Large intestine (tissue), 12 donors: ENCODE measurements around the gene MXRA7. TPM values are rescaled to one million over a fixed set of nuclear protein-coding genes. Genes with fewer than 3 reads are reported as not detected.

Experiments
- DNase-seq, 2 donors: peaks; one replicate each; pipeline versions ENCODE4 v3.0.0 to v3.0.0-alpha.2; 2013
- H3K27ac ChIP-seq: one replicate; pipeline ENCODE4 v1.5.1; 2013; ENCODE audit warnings: low read length
- H3K27me3 ChIP-seq: 2 replicates; pipeline ENCODE4 v1.6.1; 2013; ENCODE audit warnings: low read length; ENCODE audit not compliant: control insufficient read depth, insufficient read depth
- H3K36me3 ChIP-seq: 2 replicates; pipeline ENCODE4 v1.6.1; 2013; ENCODE audit warnings: low read length; ENCODE audit not compliant: control insufficient read depth, insufficient read depth
- H3K4me1 ChIP-seq: one replicate; pipeline ENCODE4 v1.6.1; 2013; ENCODE audit warnings: low read length; ENCODE audit not compliant: control insufficient read depth, insufficient read depth
- H3K4me3 ChIP-seq: one replicate; pipeline ENCODE4 v1.5.1; 2013; ENCODE audit warnings: low read length
- H3K9me3 ChIP-seq: one replicate; pipeline ENCODE4 v1.6.1; 2013; ENCODE audit warnings: mild to moderate bottlenecking, low read depth, low read length, moderate library complexity; ENCODE audit not compliant: control insufficient read depth
- WGBS: methylation state at CpG from one replicate; pipeline ENCODE4 v1.1.5; 2013; ENCODE audit warnings: low lambda C conversion rate; ENCODE audit not compliant: insufficient coverage; 5-methylcytosine and 5-hydroxymethylcytosine counted together
- long read RNA-seq, 11 donors: transcript quantifications; one replicate each; lab custom pipeline, GENCODE V29; 2026
- polyA plus RNA-seq: library from polyadenylated mRNA; unstranded; fragments of 120-200 nt; gene quantifications from one replicate; pipeline ENCODE4 v1.2.1, GENCODE V29; 2013

Gene MXRA7, protein sequence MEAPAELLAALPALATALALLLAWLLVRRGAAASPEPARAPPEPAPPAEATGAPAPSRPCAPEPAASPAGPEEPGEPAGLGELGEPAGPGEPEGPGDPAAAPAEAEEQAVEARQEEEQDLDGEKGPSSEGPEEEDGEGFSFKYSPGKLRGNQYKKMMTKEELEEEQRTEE
- polyA plus RNA-seq, result 55.5 TPM
- long read RNA-seq, donor 1, full-length matches to known transcripts, result 14 of 14 reads
- long read RNA-seq, donor 1, partial matches to known transcripts, result 0 of 14 reads
- long read RNA-seq, donor 1, other reads (novel, unspliced or antisense), result 0 of 14 reads
- long read RNA-seq, donor 2, full-length matches to known transcripts, result 42 of 77 reads
- long read RNA-seq, donor 2, partial matches to known transcripts, result 35 of 77 reads
- long read RNA-seq, donor 2, other reads (novel, unspliced or antisense), result 0 of 77 reads
- long read RNA-seq, donor 3, result 0 reads
- long read RNA-seq, donor 4, partial matches to known transcripts, result 0 of 1 reads
- long read RNA-seq, donor 4, other reads (novel, unspliced or antisense), result 0 of 1 reads
- long read RNA-seq, donor 5, full-length matches to known transcripts, result 15 of 15 reads
- long read RNA-seq, donor 5, partial matches to known transcripts, result 0 of 15 reads
- long read RNA-seq, donor 5, other reads (novel, unspliced or antisense), result 0 of 15 reads
- long read RNA-seq, donor 6, full-length matches to known transcripts, result 27 of 27 reads
- long read RNA-seq, donor 6, partial matches to known transcripts, result 0 of 27 reads
- long read RNA-seq, donor 6, other reads (novel, unspliced or antisense), result 0 of 27 reads
- long read RNA-seq, donor 7, full-length matches to known transcripts, result 31 of 31 reads
- long read RNA-seq, donor 7, partial matches to known transcripts, result 0 of 31 reads
- long read RNA-seq, donor 7, other reads (novel, unspliced or antisense), result 0 of 31 reads
- long read RNA-seq, donor 8, full-length matches to known transcripts, result 18 of 18 reads
- long read RNA-seq, donor 8, partial matches to known transcripts, result 0 of 18 reads
- long read RNA-seq, donor 8, other reads (novel, unspliced or antisense), result 0 of 18 reads
- long read RNA-seq, donor 9, full-length matches to known transcripts, result 24 of 30 reads
- long read RNA-seq, donor 9, partial matches to known transcripts, result 6 of 30 reads
- long read RNA-seq, donor 9, other reads (novel, unspliced or antisense), result 0 of 30 reads
- long read RNA-seq, donor 10, full-length matches to known transcripts, result 22 of 22 reads
- long read RNA-seq, donor 10, partial matches to known transcripts, result 0 of 22 reads
- long read RNA-seq, donor 10, other reads (novel, unspliced or antisense), result 0 of 22 reads
- long read RNA-seq, donor 11, full-length matches to known transcripts, result 19 of 19 reads
- long read RNA-seq, donor 11, partial matches to known transcripts, result 0 of 19 reads
- long read RNA-seq, donor 11, other reads (novel, unspliced or antisense), result 0 of 19 reads

DNA sequence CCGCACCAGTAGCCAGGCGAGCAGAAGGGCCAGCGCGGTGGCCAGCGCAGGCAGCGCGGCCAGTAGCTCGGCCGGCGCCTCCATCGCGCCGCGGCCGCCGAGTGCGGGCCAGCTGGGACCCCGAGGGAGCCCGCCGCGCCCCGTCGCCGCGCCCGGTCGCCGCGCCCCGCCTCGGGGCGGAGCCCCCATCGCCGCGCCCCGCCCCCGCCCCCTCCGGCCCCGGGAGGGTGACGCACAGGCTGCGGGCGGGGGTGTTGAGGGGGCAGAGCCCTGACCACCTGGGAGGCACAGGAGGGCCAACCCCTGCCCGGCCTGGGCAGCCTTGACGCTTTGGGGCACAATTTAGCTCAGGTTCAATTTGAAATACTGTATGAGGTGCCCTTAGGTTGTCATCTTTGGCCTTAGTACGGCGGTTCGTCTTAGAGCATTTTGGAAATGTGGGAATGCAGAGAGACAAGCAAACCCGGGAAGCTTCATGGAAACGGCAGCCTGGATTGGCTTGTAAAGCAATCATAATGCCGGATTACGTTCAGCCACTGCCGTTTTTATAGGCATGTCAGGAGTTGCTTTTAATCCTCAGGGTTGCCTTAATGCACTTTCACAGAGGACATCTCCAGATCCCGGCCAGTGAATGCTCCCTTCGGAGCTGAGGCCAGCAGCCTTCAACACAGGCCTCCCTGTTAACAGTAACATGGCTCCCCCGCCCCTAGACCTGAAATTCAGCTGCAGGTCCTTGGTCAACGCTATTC is at the start of gene MXRA7:
TSS of gene MXRA7 (minus strand) at position 103 of the 749 bp plus-strand sequence. CDS start at position 84, 19 bp downstream.
- peaks cover 22% of the 10 kb centered on the region for H3K4me1 ChIP-seq
- H3K4me3 ChIP-seq, result peak within 1 kb of the TSS; percentile 53
- peaks cover 2% of the 10 kb centered on the region for H3K27me3 ChIP-seq
- DNase-seq, result peak; percentile 55 to 66
- no peaks in the 10 kb centered on the region for H3K9me3 ChIP-seq
- WGBS, result no CpG with 5 or more reads among the region's 56 CpGs
- peaks cover 21% of the 10 kb centered on the region for H3K36me3 ChIP-seq
- H3K27ac ChIP-seq, result peak within 1 kb of the TSS; percentile 60

DNA sequence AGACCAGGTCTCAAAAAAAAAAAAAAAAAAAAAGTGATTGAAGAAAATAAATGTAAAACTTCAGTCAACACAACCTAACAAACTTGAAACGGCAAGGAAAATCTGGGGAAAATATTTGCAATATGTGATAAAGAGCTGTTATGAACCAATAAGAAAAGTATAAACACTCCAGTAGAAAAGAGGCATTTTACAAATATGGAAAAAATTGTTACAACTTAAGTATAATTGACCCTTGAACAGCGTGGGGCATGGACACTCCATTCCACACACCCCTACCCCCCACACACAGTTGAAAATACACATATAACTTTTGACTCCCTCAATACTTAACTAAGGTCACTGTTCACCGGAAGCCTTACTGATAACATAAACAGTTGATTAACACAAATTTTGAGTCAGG is 47.8 kb upstream of the MXRA7 start:
- no peak for DNase-seq
- 100% methylated on average over 1 of the region's 3 CpGs for WGBS
- Histone ChIP-seq H3K36me3 (peaks cover 30% of the 10 kb centered on the region), H3K4me1 (no peaks in the 10 kb centered on the region), H3K27me3 (no peaks in the 10 kb centered on the region), H3K27ac (no peak overlapping the region), H3K9me3 (peaks cover 14% of the 10 kb centered on the region), H3K4me3 (no peak overlapping the region)

DNA sequence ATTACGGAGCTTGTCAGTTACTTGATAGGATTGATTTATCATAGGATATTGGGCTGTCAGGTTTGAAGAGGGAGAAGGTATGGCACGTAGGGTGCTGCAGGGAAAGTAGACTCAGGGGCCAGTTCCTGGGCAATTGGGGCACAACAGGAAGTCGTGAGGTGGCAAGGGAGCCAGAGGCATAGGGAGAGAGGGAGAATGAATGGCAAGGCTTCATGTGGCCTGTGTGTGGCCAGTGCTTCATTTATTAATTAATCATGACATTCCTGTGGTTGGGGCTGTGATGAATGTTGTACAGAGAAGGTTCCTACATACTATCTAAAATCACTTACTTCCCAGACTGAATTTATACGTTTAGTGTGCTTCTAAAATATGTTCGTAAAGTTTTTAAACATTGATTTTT is 46.5 kb upstream of the MXRA7 start:
- Histone ChIP-seq H3K4me1 (no peaks in the 10 kb centered on the region), H3K27me3 (no peaks in the 10 kb centered on the region), H3K4me3 (no peak overlapping the region), H3K36me3 (peaks cover 33% of the 10 kb centered on the region), H3K27ac (no peak overlapping the region), H3K9me3 (peaks cover 12% of the 10 kb centered on the region)
- WGBS, result no CpG with 5 or more reads among the region's 5 CpGs
- no peak for DNase-seq

DNA sequence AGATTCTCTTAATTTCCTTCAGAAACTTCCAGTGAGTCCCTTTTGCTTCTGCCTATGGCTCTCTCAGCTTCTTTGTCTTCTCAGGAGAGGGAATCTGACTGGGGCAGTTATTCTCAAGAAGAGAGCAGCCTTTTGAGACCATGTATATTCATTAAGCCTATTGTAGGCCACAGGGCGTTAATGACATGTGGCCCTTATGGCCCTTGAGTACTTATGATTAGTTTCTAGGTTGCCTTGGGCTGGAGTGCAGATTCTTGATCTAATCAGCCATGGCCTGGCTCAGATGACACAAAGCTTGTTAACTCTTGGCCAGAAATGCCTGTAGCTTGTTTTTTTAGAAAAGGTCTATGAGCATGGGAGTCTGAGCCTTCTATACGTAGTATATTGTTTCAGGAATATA is 44.5 kb upstream of the MXRA7 start:
- Histone ChIP-seq H3K4me3 (no peak overlapping the region), H3K36me3 (peaks cover 30% of the 10 kb centered on the region), H3K27me3 (no peaks in the 10 kb centered on the region), H3K4me1 (no peaks in the 10 kb centered on the region), H3K9me3 (peaks cover 3% of the 10 kb centered on the region), H3K27ac (no peak overlapping the region)
- no CpG with 5 or more reads among the region's 2 CpGs for WGBS
- no peak for DNase-seq

DNA sequence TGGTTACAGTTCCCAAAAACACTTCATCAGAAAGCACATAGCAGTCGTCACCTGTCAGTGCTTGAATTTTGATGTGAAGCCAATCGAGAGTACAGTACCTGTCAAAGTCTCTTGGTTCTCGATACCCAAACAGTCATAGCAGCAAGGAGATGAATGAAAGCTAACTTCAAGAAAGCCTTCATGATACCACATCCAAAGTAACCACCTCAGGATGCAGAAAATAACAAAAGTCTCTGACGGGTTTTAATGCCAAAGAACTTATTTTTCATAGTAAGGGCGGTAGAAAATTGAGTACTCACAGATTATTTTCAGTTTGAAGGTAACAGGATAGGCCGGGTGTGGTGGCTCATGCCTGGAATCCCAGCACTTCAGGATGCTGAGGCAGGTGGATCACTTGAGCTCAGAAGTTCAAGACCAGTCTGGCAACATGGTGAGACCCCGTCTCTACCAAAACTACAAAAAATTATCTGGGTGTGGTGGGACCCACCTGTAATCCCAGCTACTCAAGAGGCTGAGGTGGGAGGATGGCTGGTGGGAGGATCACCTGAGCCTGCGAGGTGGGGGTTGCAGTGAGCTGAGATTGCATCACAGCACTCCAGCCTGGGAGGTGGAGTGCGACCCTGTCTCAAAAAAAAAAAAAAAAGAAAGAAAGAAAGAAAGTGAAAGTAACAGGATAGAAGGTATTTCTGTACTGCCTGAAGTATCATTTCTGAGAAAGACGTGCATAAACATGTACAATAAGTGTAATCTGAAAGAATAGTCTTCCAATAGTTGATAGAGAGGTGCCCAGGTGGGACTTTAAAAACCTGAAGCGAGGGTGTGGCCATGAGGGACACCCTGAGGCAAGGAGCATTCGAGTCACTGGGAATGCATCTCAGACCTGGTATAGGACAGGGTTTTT is 42.5 kb upstream of the MXRA7 start:
- 100% methylated on average over 1 of the region's 12 CpGs for WGBS
- peaks cover 27% of the 10 kb centered on the region for H3K36me3 ChIP-seq
- no peak for DNase-seq
- no peaks in the 10 kb centered on the region for H3K27me3 ChIP-seq
- H3K27ac ChIP-seq, result no peak overlapping the region
- H3K4me1 ChIP-seq, result no peaks in the 10 kb centered on the region
- H3K4me3 ChIP-seq, result no peak overlapping the region
- peaks cover under 1% of the 10 kb centered on the region for H3K9me3 ChIP-seq

DNA sequence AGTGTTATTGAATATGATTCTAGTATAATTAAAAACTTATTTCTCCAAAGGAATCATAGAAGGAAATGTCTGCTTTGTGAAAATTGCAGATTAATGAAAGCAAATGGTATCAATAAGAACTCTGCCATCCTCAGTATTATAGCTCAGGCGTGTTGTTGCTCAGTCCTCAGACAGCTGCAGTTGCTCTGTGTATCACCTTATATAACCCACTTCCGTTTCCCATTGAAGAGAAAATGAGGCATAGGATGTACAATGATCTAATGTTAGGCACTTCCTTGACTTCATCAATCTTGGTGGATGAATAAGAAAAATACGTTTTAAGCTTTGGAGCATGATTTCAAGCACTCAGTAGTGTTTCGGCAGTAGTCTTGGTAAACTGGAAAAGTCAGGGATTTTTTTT is 41.2 kb upstream of the MXRA7 start:
- no peak overlapping the region for H3K27ac ChIP-seq
- no peaks in the 10 kb centered on the region for H3K9me3 ChIP-seq
- H3K36me3 ChIP-seq, result peaks cover 27% of the 10 kb centered on the region
- H3K4me1 ChIP-seq, result no peaks in the 10 kb centered on the region
- WGBS, result no CpG with 5 or more reads among the region's 4 CpGs
- DNase-seq, result no peak
- H3K27me3 ChIP-seq, result no peaks in the 10 kb centered on the region
- H3K4me3 ChIP-seq, result no peak overlapping the region

DNA sequence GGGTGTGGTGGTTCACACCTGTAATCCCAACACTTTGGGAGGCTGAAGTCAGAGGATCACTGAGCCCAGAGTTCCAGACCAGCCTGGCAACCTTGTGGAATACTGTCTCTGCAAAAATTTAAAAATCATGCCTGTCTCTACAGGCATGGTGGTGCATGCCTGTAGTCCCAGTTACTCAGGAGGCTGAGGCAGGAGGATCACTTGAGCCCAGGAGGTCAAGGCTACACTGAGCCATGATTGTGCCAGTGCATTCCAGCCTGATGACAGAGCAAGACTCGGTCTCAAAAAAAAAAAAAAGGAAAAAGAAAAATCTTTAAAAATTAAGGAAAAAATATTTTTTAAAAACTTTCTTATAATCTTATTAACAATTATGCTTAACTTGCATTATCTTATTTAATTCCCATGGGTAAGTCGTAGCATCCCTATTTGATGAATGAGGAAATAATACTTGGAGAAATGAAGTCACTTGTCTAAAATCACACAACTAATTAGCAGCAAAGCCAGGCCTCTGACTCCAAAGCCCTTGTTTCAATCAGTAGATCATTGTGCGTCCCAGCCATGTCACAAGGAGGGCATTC is 40.7 kb upstream of the MXRA7 start:
- WGBS, result 100% methylated on average over 1 of the region's 3 CpGs
- Histone ChIP-seq H3K36me3 (peaks cover 25% of the 10 kb centered on the region), H3K27ac (no peak overlapping the region), H3K27me3 (no peaks in the 10 kb centered on the region), H3K4me1 (no peaks in the 10 kb centered on the region), H3K9me3 (no peaks in the 10 kb centered on the region), H3K4me3 (no peak overlapping the region)
- no peak for DNase-seq

DNA sequence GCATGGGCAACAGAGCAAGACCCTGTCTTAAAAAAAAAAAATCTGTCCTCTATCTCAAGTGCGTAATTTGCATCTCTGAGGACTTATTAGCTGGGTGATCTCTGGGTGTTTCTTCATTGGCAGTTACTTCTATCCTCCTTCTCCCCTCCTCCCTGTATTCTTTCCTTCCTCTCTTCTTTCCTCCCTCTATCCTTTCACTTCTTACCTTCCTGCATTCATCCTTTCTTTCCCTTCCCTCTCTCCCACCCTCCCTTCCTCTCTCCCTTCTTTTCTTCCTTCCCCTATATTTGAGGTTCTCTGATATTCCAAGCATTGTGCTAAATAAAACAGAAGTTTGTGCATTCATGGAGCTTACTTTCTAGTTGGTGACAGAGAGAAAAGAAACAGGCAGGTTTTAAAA is 37.9 kb upstream of the MXRA7 start:
- no peak for DNase-seq
- Histone ChIP-seq H3K27me3 (no peaks in the 10 kb centered on the region), H3K27ac (no peak overlapping the region), H3K36me3 (peaks cover 38% of the 10 kb centered on the region), H3K4me1 (no peaks in the 10 kb centered on the region), H3K9me3 (no peaks in the 10 kb centered on the region), H3K4me3 (no peak overlapping the region)
- 89% methylated on average over 1 of the region's 1 CpG for WGBS
